HepG2 (cell line): ENCODE measurements around the gene KLHL3. TPM values are rescaled to one million over a fixed set of nuclear protein-coding genes. Genes with fewer than 3 reads are reported as not detected.

Experiments
- ATAC-seq: fragments of 200-7000 bp; cut with Tn5 transposase; 3 replicates; pipeline ENCODE4 v1.9.1; 2020; ENCODE audit warnings: mild to moderate bottlenecking, moderate library complexity
- BruUV-seq: library from RNA; stranded (reverse); fragments of 400-500 nt; replicated peaks from 2 replicates; lab custom pipeline; 2021; lab: Mats Ljungman, UMichigan
- CTCF ChIA-PET: fragments of 300-600 bp; formaldehyde crosslinking; extraction: SDS; loops from one replicate; lab custom pipeline; 2021; ENCODE audit warnings: low total read pairs, inconsistent platforms, low intra/inter-chr PET ratio; lab: Yijun Ruan, JAX
- POLR2A ChIA-PET: fragments of 350-600 bp; sonication (Branson Sonifier 250); formaldehyde crosslinking; loops from one replicate; lab custom pipeline; 2020; ENCODE audit warnings: antibody characterized with exemption, inconsistent platforms; lab: Yijun Ruan, JAX
- DNase-seq: peaks from one replicate; pipeline ENCODE4 v3.0.0-alpha.2; 2015; ENCODE audit warnings: low spot score
- FAIRE-seq: peaks from 3 replicates; lab custom pipeline; 2011; peaks lifted over from hg19 to GRCh38; lab: Jason Lieb, UNC
- H2AFZ ChIP-seq: one replicate; pipeline ENCODE4 v1.6.1; 2011; ENCODE audit warnings: low read length, inconsistent platforms
- H3K27ac ChIP-seq: fragments of 300-600 bp; 3 replicates; pipeline ENCODE4 v1.8.0; 2011; ENCODE audit warnings: mixed run types, mild to moderate bottlenecking, mixed read lengths, low read length, inconsistent platforms; ENCODE audit not compliant: insufficient read depth; ENCODE audit errors: extremely low read length
- H3K27me3 ChIP-seq, 2 experiments: fragments of 200-600 bp in 1 of 2; 2 replicates in 1 of 2; 3 replicates in 1 of 2; pipeline versions ENCODE4 v1.6.0 to v1.8.0; 2011; ENCODE audit warnings: low read length in 2 of 2, mild to moderate bottlenecking in 2 of 2, moderate library complexity in 2 of 2, inconsistent platforms in 1 of 2; ENCODE audit not compliant: insufficient read depth in 2 of 2, control insufficient read depth in 1 of 2
- H3K36me3 ChIP-seq, 2 experiments: fragments of 200-600 bp in 1 of 2; replicated peaks in 1 of 2; 2 replicates in 1 of 2; 3 replicates in 1 of 2; pipeline versions ENCODE4 v1.5.1 to v1.8.0; 2011; ENCODE audit warnings: low read length in 2 of 2, inconsistent platforms in 1 of 2; ENCODE audit not compliant: insufficient read depth in 2 of 2, control insufficient read depth in 1 of 2
- H3K4me1 ChIP-seq: 2 replicates; pipeline ENCODE4 v1.5.1; 2012; ENCODE audit warnings: low read length, inconsistent platforms; ENCODE audit not compliant: insufficient read depth
- H3K4me2 ChIP-seq: 2 replicates; pipeline ENCODE4 v1.6.0; 2011; ENCODE audit warnings: low read depth, low read length, inconsistent platforms
- H3K4me3 ChIP-seq, 3 experiments: fragments of 200-600 bp in 1 of 3; sonication (generic), shearing (Covaris generic) in 1 of 3; replicated peaks in 1 of 3; 2 replicates each; pipeline ENCODE4 v1.5.1; 2011 to 2016; ENCODE audit warnings: low read length in 3 of 3, inconsistent platforms in 2 of 3, low read depth in 2 of 3, mild to moderate bottlenecking in 2 of 3, control low read depth in 1 of 3, mixed read lengths in 1 of 3; ENCODE audit not compliant: insufficient read depth in 1 of 3
- H3K79me2 ChIP-seq: one replicate; pipeline ENCODE4 v1.6.1; 2011; ENCODE audit warnings: low read length, inconsistent platforms; ENCODE audit not compliant: insufficient read depth
- H3K9ac ChIP-seq: 2 replicates; pipeline ENCODE4 v1.6.0; 2011; ENCODE audit warnings: mild to moderate bottlenecking, low read depth, low read length, inconsistent platforms; ENCODE audit not compliant: insufficient read depth
- H3K9me3 ChIP-seq: 2 replicates; pipeline ENCODE4 v1.5.1; 2012; ENCODE audit warnings: mild to moderate bottlenecking, low read length
- H4K20me1 ChIP-seq: 2 replicates; pipeline ENCODE4 v1.6.0; 2011; ENCODE audit warnings: inconsistent platforms, mild to moderate bottlenecking, low read length, moderate library complexity; ENCODE audit not compliant: insufficient read depth
- HMG20B ChIP-seq: conservative IDR thresholded peaks from 2 replicates; pipeline ENCODE4 v1.6.1; 2016; ENCODE audit warnings: missing genetic modification reagents, missing compliant biosample characterization
- HNF1B ChIP-seq: sonication (generic); formaldehyde crosslinking; IDR thresholded peaks from 2 replicates; pipeline ENCODE4 v1.5.1; 2020; ENCODE audit warnings: mild to moderate bottlenecking, moderate library complexity, missing genetic modification reagents
- HNRNPLL ChIP-seq: fragments of 200-400 bp; formaldehyde crosslinking; IDR thresholded peaks from 2 replicates; pipeline ENCODE4 v1.6.1; 2017; ENCODE audit warnings: mild to moderate bottlenecking, low read depth, low read length; ENCODE audit not compliant: poor library complexity, severe bottlenecking
- MATR3 ChIP-seq: sonication (generic); formaldehyde crosslinking; IDR thresholded peaks from 2 replicates; pipeline ENCODE4 v1.4.0; 2020; ENCODE audit warnings: missing genetic modification reagents
- RAD21 ChIP-seq: fragments of 450-650 bp; formaldehyde crosslinking; IDR thresholded peaks from 2 replicates; pipeline ENCODE4 v1.5.0; 2020; ENCODE audit warnings: mild to moderate bottlenecking
- ZNF101 ChIP-seq: sonication (generic); formaldehyde crosslinking; IDR thresholded peaks from 2 replicates; pipeline ENCODE4 v1.4.0; 2020; ENCODE audit warnings: mild to moderate bottlenecking, low read depth, missing genetic modification reagents, borderline replicate concordance
- ZNF136 ChIP-seq: sonication (generic); formaldehyde crosslinking; IDR thresholded peaks from 2 replicates; pipeline ENCODE4 v1.8.1; 2022; ENCODE audit warnings: low read depth, mild to moderate bottlenecking, moderate library complexity, missing genetic modification reagents
- ZNF580 ChIP-seq: IDR thresholded peaks from 2 replicates; pipeline ENCODE4 v1.6.1; 2016; ENCODE audit warnings: low read depth, borderline replicate concordance
- ZNF672 ChIP-seq: sonication (generic); formaldehyde crosslinking; IDR thresholded peaks from 2 replicates; pipeline ENCODE4 v1.8.1; 2022; ENCODE audit warnings: missing genetic modification reagents
- ZSCAN25 ChIP-seq: sonication (generic); formaldehyde crosslinking; IDR thresholded peaks from 2 replicates; pipeline ENCODE4 v1.8.0; 2022; ENCODE audit warnings: mild to moderate bottlenecking, missing genetic modification reagents
- ZSCAN29 ChIP-seq: sonication (generic); formaldehyde crosslinking; conservative IDR thresholded peaks from 2 replicates; pipeline ENCODE4 v1.4.0; 2020; ENCODE audit warnings: mild to moderate bottlenecking, missing genetic modification reagents
- WGBS: methylation state at CpG from one replicate; pipeline ENCODE4 v1.1.6; 2017; ENCODE audit warnings: low lambda C conversion rate; 5-methylcytosine and 5-hydroxymethylcytosine counted together
- in situ Hi-C: cut with HindIII; loops from 2 replicates; pipeline ENCODE4 v1.10.0; 2017; ENCODE audit warnings: low pct_unique_long_range_greater_than_20kb; ENCODE audit not compliant: extremely low pct_ligation_motif_present
- intact Hi-C: fragments of 100-400 bp; cut with micrococcal nuclease; formaldehyde crosslinking; loops from one replicate; pipeline ENCODE4 v1.10.0; 2022; ENCODE audit not compliant: unreplicated experiment
- polyA plus RNA-seq, 8 experiments: library from polyadenylated mRNA; depleted of rRNA in 3 of 8; stranded (reverse) in 7 of 8; unstranded in 1 of 8; fragments of >200 nt; fragmentation: Illumina TruSeq in 4 of 8; extraction: Trizol in 4 of 8; gene quantifications; 2 replicates each; pipeline versions ENCODE4 v1.2.1 to v1.2.3, GENCODE V29; 2011 to 2016; ENCODE audit warnings: low read depth in 4 of 8, missing spikeins in 1 of 8, mixed read lengths in 1 of 8; ENCODE audit not compliant: insufficient read depth in 1 of 8
- total RNA-seq, 5 experiments: library from RNA; depleted of rRNA; stranded (reverse); fragments of >200 nt; fragmentation: Illumina TruSeq; extraction: Trizol; gene quantifications; 2 replicates each; pipeline ENCODE4 v1.2.3, GENCODE V29; 2016; ENCODE audit warnings: low read depth in 1 of 5
- TF ChIP-seq, protein P1 (sequence below): sonication (generic); formaldehyde crosslinking; IDR thresholded peaks from 2 replicates; pipeline ENCODE4 v1.5.0; 2020; ENCODE audit warnings: mild to moderate bottlenecking, missing genetic modification reagents, moderate library complexity
- TF ChIP-seq, protein P2 (sequence below): IDR thresholded peaks from 2 replicates; pipeline ENCODE4 v1.4.0; 2020; ENCODE audit warnings: mild to moderate bottlenecking, missing genetic modification reagents
- TF ChIP-seq, protein P3 (sequence below): IDR thresholded peaks from 2 replicates; pipeline ENCODE4 v1.6.1; 2016; ENCODE audit warnings: missing compliant biosample characterization, missing genetic modification reagents, borderline replicate concordance

Gene KLHL3
- total and polyA plus RNA-seq, 2 of the 13 experiments (the other 11 are each of a cell fraction or from before 2014, with no cell fraction given), result 0.02 to 0.08 TPM

GRCh38 chr5:137660349-137660817, 75.5 kb downstream of the KLHL3 start:
- WGBS, result 0% methylated on average over 4 of the region's 6 CpGs
- H3K4me1 ChIP-seq, result no peaks in the 10 kb centered on the region
- H4K20me1 ChIP-seq, result no peaks in the 10 kb centered on the region
- POLR2A ChIA-PET, result no interaction called here
- H3K27me3 ChIP-seq, result no peaks in the 10 kb centered on the region
- FAIRE-seq (peak; percentile 93), DNase-seq (peak; percentile 63), ATAC-seq (peak; percentile 95)
- no TSS peak for BruUV-seq
- no peaks in the 10 kb centered on the region for H3K79me2 ChIP-seq
- H3K27ac ChIP-seq, result no peak overlapping the region
- CTCF ChIA-PET, result interaction anchor here (1.1 to 2.8 kb wide), 6 partner anchors 68 to 163 kb away, joined by 3 to 18 read pairs (median 4); partner anchors contain the start of gene KLHL3
- intact Hi-C loops (loop anchor here (1.0 kb wide), 2 partner anchors 83 to 162 kb away; no protein-coding TSS in a partner anchor), in situ Hi-C loops (loop anchor here (5.0 kb wide), 1 partner anchor 77 kb away; the partner anchor contains the start of gene KLHL3)
- no peak overlapping the region for H2AFZ ChIP-seq
- H3K9me3 ChIP-seq, result no peaks in the 10 kb centered on the region
- H3K4me2 ChIP-seq, result no peak overlapping the region
- H3K9ac ChIP-seq, result no peak overlapping the region
- H3K4me3 ChIP-seq, result no peak overlapping the region
- no peaks in the 10 kb centered on the region for H3K36me3 ChIP-seq
- TF ChIP-seq HNF1B (no peak), RAD21 (CRISPR knock-in tag) (peak; percentile 66), ZSCAN25 (CRISPR knock-in tag) (no peak), ZNF136 (CRISPR knock-in tag) (no peak), ZSCAN29 (CRISPR knock-in tag) (no peak), ZNF672 (no peak), HMG20B (CRISPR knock-in tag) (no peak), ZNF101 (CRISPR knock-in tag) (no peak), MATR3 (CRISPR knock-in tag) (no peak), HNRNPLL (no peak), ZNF580 (CRISPR knock-in tag) (no peak)
- TF ChIP-seq, protein P1, sequence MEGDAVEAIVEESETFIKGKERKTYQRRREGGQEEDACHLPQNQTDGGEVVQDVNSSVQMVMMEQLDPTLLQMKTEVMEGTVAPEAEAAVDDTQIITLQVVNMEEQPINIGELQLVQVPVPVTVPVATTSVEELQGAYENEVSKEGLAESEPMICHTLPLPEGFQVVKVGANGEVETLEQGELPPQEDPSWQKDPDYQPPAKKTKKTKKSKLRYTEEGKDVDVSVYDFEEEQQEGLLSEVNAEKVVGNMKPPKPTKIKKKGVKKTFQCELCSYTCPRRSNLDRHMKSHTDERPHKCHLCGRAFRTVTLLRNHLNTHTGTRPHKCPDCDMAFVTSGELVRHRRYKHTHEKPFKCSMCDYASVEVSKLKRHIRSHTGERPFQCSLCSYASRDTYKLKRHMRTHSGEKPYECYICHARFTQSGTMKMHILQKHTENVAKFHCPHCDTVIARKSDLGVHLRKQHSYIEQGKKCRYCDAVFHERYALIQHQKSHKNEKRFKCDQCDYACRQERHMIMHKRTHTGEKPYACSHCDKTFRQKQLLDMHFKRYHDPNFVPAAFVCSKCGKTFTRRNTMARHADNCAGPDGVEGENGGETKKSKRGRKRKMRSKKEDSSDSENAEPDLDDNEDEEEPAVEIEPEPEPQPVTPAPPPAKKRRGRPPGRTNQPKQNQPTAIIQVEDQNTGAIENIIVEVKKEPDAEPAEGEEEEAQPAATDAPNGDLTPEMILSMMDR, result peak; percentile 89
- TF ChIP-seq, protein P2, sequence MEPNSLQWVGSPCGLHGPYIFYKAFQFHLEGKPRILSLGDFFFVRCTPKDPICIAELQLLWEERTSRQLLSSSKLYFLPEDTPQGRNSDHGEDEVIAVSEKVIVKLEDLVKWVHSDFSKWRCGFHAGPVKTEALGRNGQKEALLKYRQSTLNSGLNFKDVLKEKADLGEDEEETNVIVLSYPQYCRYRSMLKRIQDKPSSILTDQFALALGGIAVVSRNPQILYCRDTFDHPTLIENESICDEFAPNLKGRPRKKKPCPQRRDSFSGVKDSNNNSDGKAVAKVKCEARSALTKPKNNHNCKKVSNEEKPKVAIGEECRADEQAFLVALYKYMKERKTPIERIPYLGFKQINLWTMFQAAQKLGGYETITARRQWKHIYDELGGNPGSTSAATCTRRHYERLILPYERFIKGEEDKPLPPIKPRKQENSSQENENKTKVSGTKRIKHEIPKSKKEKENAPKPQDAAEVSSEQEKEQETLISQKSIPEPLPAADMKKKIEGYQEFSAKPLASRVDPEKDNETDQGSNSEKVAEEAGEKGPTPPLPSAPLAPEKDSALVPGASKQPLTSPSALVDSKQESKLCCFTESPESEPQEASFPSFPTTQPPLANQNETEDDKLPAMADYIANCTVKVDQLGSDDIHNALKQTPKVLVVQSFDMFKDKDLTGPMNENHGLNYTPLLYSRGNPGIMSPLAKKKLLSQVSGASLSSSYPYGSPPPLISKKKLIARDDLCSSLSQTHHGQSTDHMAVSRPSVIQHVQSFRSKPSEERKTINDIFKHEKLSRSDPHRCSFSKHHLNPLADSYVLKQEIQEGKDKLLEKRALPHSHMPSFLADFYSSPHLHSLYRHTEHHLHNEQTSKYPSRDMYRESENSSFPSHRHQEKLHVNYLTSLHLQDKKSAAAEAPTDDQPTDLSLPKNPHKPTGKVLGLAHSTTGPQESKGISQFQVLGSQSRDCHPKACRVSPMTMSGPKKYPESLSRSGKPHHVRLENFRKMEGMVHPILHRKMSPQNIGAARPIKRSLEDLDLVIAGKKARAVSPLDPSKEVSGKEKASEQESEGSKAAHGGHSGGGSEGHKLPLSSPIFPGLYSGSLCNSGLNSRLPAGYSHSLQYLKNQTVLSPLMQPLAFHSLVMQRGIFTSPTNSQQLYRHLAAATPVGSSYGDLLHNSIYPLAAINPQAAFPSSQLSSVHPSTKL, result 0 out of 2 replicates have a peak, but pooled peaks have one; percentile 12
- TF ChIP-seq, protein P3, sequence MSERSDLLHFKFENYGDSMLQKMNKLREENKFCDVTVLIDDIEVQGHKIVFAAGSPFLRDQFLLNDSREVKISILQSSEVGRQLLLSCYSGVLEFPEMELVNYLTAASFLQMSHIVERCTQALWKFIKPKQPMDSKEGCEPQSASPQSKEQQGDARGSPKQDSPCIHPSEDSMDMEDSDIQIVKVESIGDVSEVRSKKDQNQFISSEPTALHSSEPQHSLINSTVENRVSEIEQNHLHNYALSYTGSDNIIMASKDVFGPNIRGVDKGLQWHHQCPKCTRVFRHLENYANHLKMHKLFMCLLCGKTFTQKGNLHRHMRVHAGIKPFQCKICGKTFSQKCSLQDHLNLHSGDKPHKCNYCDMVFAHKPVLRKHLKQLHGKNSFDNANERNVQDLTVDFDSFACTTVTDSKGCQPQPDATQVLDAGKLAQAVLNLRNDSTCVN (CRISPR knock-in tag), result peak; percentile 41; the same call in 1 of the 2 replicates
